PC-9 (cell line): Measurements from ENCODE around the gene PGS1. TPM values are rescaled to one million over a fixed set of nuclear protein-coding genes. Genes with fewer than 3 reads are reported as not detected.
"Not testable (repeated sequence)": the region's sequence is repeated elsewhere in the genome, so short reads cannot be mapped to it uniquely, and the experiment has no call there.

ENCODE experiments used
- BruUV-seq: library from RNA; stranded (reverse); fragments of 400-500 nt; replicated peaks from 2 replicates; lab custom pipeline; 2021; lab: Mats Ljungman, UMichigan
- CTCF ChIA-PET: fragments of 300-600 bp; sonication (Branson Sonifier 250); formaldehyde crosslinking; loops from one replicate; lab custom pipeline; 2022; ENCODE audit warnings: antibody characterized with exemption; lab: Charles Lee
- POLR2A ChIA-PET: fragments of 300-600 bp; sonication (Branson Sonifier 250); formaldehyde crosslinking; loops from one replicate; lab custom pipeline; 2022; ENCODE audit warnings: antibody characterized with exemption; ENCODE audit not compliant: unreplicated experiment; lab: Charles Lee
- DNase-seq, 2 experiments: peaks; one replicate each; pipeline versions ENCODE4 v3.0.0 to v3.0.0-alpha.2; 2015 to 2022; ENCODE audit warnings: mixed read lengths in 1 of 2
- H2AFZ ChIP-seq: fragments of 200-600 bp; sonication (generic); 2 replicates; pipeline ENCODE4 v1.8.1; 2017; ENCODE audit warnings: antibody characterized with exemption
- H3F3A ChIP-seq: fragments of 200-600 bp; sonication (generic); 2 replicates; pipeline ENCODE4 v1.8.1; 2017; ENCODE audit warnings: antibody characterized with exemption, mild to moderate bottlenecking, low read depth; ENCODE audit not compliant: insufficient read depth
- H3K27ac ChIP-seq: fragments of 200-600 bp; sonication (generic); 2 replicates; pipeline ENCODE4 v1.6.1; 2016; ENCODE audit warnings: mixed run types
- H3K27me3 ChIP-seq: fragments of 200-600 bp; sonication (generic); 2 replicates; pipeline ENCODE4 v1.6.1; 2016; ENCODE audit warnings: low read depth, mixed run types; ENCODE audit not compliant: insufficient read depth
- H3K36me3 ChIP-seq: fragments of 200-600 bp; sonication (generic); 2 replicates; pipeline ENCODE4 v1.6.1; 2016; ENCODE audit warnings: low read depth, mixed run types
- H3K4me1 ChIP-seq: fragments of 200-600 bp; sonication (generic); replicated peaks from 2 replicates; pipeline ENCODE4 v1.6.1; 2016; ENCODE audit warnings: mixed run types; ENCODE audit not compliant: insufficient read depth
- H3K4me2 ChIP-seq: fragments of 200-600 bp; sonication (generic); 2 replicates; pipeline ENCODE4 v1.6.1; 2017; ENCODE audit warnings: mixed run types
- H3K4me3 ChIP-seq: fragments of 200-600 bp; sonication (generic); 2 replicates; pipeline ENCODE4 v1.6.1; 2016; ENCODE audit warnings: mixed run types
- H3K79me2 ChIP-seq: fragments of 200-600 bp; sonication (generic); 2 replicates; pipeline ENCODE4 v1.6.1; 2017; ENCODE audit warnings: low read depth, mixed run types
- H3K9me2 ChIP-seq: fragments of 200-600 bp; sonication (generic); 2 replicates; pipeline ENCODE4 v1.8.1; 2017; ENCODE audit warnings: mild to moderate bottlenecking; ENCODE audit not compliant: insufficient read depth
- H3K9me3 ChIP-seq: fragments of 200-600 bp; sonication (generic); 2 replicates; pipeline ENCODE4 v1.8.1; 2016; ENCODE audit warnings: low read depth; ENCODE audit not compliant: insufficient read depth
- H4K20me1 ChIP-seq: fragments of 200-600 bp; sonication (generic); 2 replicates; pipeline ENCODE4 v1.8.1; 2017; ENCODE audit not compliant: insufficient read depth
- CTCF ChIP-seq: fragments of 200-600 bp; sonication (generic); conservative IDR thresholded peaks from 2 replicates; pipeline ENCODE4 v1.6.1; 2017; ENCODE audit warnings: mixed run types, antibody characterized with exemption, mild to moderate bottlenecking, moderate library complexity
- EZH2 ChIP-seq: fragments of 200-600 bp; sonication (generic); IDR thresholded peaks from 2 replicates; pipeline ENCODE4 v1.8.0; 2017; ENCODE audit warnings: antibody characterized with exemption, low read depth
- intact Hi-C: fragments of 100-400 bp; cut with micrococcal nuclease; formaldehyde crosslinking; loops from one replicate; pipeline ENCODE4 v1.10.0; 2022; ENCODE audit not compliant: unreplicated experiment
- total RNA-seq: library from RNA; stranded (reverse); gene quantifications from 2 replicates; pipeline ENCODE4 v1.2.3, GENCODE V29; 2021

The PGS1 gene
- total RNA-seq, 1 experiment from 2014 or later, result 40.2 TPM

GRCh38 chr17:78330570-78331224 lies 47.8 kb upstream of the PGS1 start:
- no peaks in the 10 kb centered on the region for H3K9me3 ChIP-seq
- no peak overlapping the region for H3K4me3 ChIP-seq
- intact Hi-C loops, result loop anchor here (1.0 kb wide), 1 partner anchor 40 kb away; no protein-coding TSS in a partner anchor
- no peaks in the 10 kb centered on the region for H3K79me2 ChIP-seq
- peak overlapping the region; percentile 96 for H3K27ac ChIP-seq
- no peaks in the 10 kb centered on the region for H3K27me3 ChIP-seq
- no TSS peak for BruUV-seq
- H3F3A ChIP-seq, result peaks cover 55% of the 10 kb centered on the region
- no peaks in the 10 kb centered on the region for H3K36me3 ChIP-seq
- H2AFZ ChIP-seq, result no peak overlapping the region
- POLR2A ChIA-PET, result no interaction called here
- CTCF ChIA-PET, result interaction anchor here (0.7 kb wide), 1 partner anchor 13 kb away, joined by 4 read pairs; no protein-coding TSS in a partner anchor
- H3K4me2 ChIP-seq, result peak overlapping the region; percentile 38
- no peaks in the 10 kb centered on the region for H4K20me1 ChIP-seq
- peak; percentile 79 to 85 for DNase-seq
- no peaks in the 10 kb centered on the region for H3K9me2 ChIP-seq
- TF ChIP-seq CTCF (no peak), EZH2 (no peak)
- H3K4me1 ChIP-seq, result peaks cover 73% of the 10 kb centered on the region

DNA sequence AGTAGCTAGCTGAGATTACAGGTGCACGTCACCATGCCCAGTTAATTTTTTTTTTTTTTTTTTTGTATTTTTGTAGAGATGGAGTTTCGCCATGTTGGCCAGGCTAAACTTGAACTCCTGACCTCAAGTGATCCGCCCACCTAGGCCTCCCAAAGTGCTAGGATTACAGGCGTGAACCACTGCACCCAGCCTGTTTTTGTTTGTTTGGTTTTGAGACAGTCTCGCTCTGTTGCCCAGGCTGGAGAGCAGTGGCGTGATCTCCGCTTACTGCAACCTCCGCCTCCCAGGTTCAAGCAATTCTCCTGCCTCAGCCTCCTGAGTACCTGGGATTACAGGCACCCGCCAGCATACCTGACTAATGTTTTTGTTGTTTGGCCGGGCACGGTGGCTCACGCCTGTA lies 47.1 kb upstream of the PGS1 start:
- H3K9me3 ChIP-seq, H3K4me3 ChIP-seq, H3K79me2 ChIP-seq, H3K27me3 ChIP-seq, H2AFZ ChIP-seq, H4K20me1 ChIP-seq, intact Hi-C loops, H3K36me3 ChIP-seq, H3K9me2 ChIP-seq, BruUV-seq, POLR2A ChIA-PET, DNase-seq: not testable (repeated sequence)
- Histone ChIP-seq H3F3A (peaks cover 59% of the 10 kb centered on the region), H3K4me2 (peak overlapping the region; percentile 38; the same call in 1 of the 2 replicates), H3K4me1 (peaks cover 79% of the 10 kb centered on the region), H3K27ac (peak overlapping the region; percentile 96)
- CTCF ChIA-PET, result interaction anchor here (0.7 kb wide), 1 partner anchor 14 kb away, joined by 4 read pairs; no protein-coding TSS in a partner anchor

GRCh38 chr17:78332991-78333390 lies 45.5 kb upstream of the PGS1 start:
- no peak overlapping the region for H2AFZ ChIP-seq
- no peak overlapping the region for H3K4me2 ChIP-seq
- H3K27ac ChIP-seq, result peak overlapping the region; percentile 100
- H3K36me3 ChIP-seq, result no peaks in the 10 kb centered on the region
- H3K4me3 ChIP-seq, result no peak overlapping the region
- H3K9me2 ChIP-seq, result no peaks in the 10 kb centered on the region
- no peak for DNase-seq
- no peak for TF ChIP-seq EZH2
- TF ChIP-seq CTCF, result no peak
- intact Hi-C loops, result no loop called here
- no peaks in the 10 kb centered on the region for H4K20me1 ChIP-seq
- H3K27me3 ChIP-seq, result no peaks in the 10 kb centered on the region
- H3K79me2 ChIP-seq, result no peaks in the 10 kb centered on the region
- POLR2A ChIA-PET, result no interaction called here
- no TSS peak for BruUV-seq
- H3F3A ChIP-seq, result peaks cover 68% of the 10 kb centered on the region
- CTCF ChIA-PET, result no interaction called here
- no peaks in the 10 kb centered on the region for H3K9me3 ChIP-seq
- H3K4me1 ChIP-seq, result peaks cover 95% of the 10 kb centered on the region
